ENCODE measurements around the gene INPP5J.
"Not testable (repeated sequence)": the region's sequence is repeated elsewhere in the genome, so short reads cannot be mapped to it uniquely, and the experiment has no call there.

DNA sequence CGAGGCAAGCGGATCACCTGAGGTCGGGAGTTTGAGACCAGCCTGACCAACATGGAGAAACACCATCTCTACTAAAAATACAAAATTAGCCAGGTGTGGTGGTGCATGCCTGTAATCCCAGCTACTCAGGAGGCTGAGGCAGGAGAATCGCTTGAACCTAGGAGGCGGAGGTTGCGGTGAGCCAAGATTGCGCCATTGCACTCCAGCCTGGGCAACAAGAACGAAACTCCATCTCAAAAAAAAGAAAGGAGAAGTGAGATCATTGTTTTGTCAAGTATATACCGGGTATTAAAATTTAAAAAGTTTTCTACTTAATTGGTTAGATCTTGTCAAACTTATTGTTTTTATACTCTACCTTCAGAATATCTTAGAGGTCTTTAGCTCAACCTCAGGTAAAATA lies 49.0 kb downstream of the INPP5J start:
- TF ChIP-seq CTCF, POLR2A, POLR2AphosphoS5 (IDR thresholded peaks at IDR 0.05): not testable (repeated sequence)

All from sigmoid colon (tissue), 4 donors.